Skeletal muscle satellite cell (primary cell): ENCODE results near the gene IL1R2.
"Not testable (repeated sequence)": the region's sequence is repeated elsewhere in the genome, so short reads cannot be mapped to it uniquely, and the experiment has no call there.

ENCODE experiments used
- H3K27me3 ChIP-seq: 2 replicates; pipeline ENCODE4 v1.7.0; 2013; ENCODE audit warnings: low read length; ENCODE audit not compliant: control insufficient read depth, insufficient read depth
- H3K36me3 ChIP-seq: 2 replicates; pipeline ENCODE4 v1.7.0; 2013; ENCODE audit warnings: mild to moderate bottlenecking, control low read depth, low read length; ENCODE audit not compliant: insufficient read depth
- H3K4me1 ChIP-seq: 2 replicates; pipeline ENCODE4 v1.7.0; 2013; ENCODE audit warnings: low read length; ENCODE audit not compliant: control insufficient read depth, insufficient read depth
- H3K4me2 ChIP-seq: 2 replicates; pipeline ENCODE4 v1.7.0; 2013; ENCODE audit warnings: mild to moderate bottlenecking, low read length
- H3K4me3 ChIP-seq: 2 replicates; pipeline ENCODE4 v1.7.0; 2013; ENCODE audit warnings: low read length
- H3K9ac ChIP-seq: 2 replicates; pipeline ENCODE4 v1.7.0; 2013; ENCODE audit warnings: mild to moderate bottlenecking, low read depth, low read length, moderate library complexity
- H3K9me3 ChIP-seq: replicated peaks from 2 replicates; pipeline ENCODE4 v1.7.0; 2013; ENCODE audit warnings: mild to moderate bottlenecking, control low read depth, low read length

Gene IL1R2

DNA sequence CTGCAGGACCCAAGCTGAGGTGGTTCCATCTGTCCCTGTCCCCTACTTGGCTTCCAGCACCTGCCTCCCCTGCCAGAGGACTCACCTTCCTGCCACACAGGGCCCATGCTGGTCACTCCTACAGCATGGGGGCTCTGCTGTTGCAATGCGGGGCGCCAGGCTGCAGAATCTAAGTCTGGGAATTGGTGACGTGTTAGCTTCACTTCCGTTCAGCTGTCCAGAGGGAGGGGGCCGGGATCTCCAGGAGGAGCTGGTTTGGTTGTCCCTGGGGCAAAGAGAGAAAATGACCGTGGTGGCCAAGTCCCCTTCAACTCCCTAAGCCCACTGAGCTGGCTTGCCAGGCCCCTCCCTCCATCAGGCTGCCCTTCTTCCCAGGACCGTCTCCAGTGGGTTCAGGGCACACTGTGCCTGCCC, 69.5 kb downstream of the IL1R2 start:
- Histone ChIP-seq H3K27me3 (no peaks in the 10 kb centered on the region), H3K9me3 (peaks cover 6% of the 10 kb centered on the region), H3K4me2 (peak overlapping the region; percentile 7), H3K36me3 (no peaks in the 10 kb centered on the region), H3K4me3 (peak overlapping the region; percentile 17), H3K4me1 (peaks cover 60% of the 10 kb centered on the region), H3K9ac (peak overlapping the region; percentile 87)

DNA sequence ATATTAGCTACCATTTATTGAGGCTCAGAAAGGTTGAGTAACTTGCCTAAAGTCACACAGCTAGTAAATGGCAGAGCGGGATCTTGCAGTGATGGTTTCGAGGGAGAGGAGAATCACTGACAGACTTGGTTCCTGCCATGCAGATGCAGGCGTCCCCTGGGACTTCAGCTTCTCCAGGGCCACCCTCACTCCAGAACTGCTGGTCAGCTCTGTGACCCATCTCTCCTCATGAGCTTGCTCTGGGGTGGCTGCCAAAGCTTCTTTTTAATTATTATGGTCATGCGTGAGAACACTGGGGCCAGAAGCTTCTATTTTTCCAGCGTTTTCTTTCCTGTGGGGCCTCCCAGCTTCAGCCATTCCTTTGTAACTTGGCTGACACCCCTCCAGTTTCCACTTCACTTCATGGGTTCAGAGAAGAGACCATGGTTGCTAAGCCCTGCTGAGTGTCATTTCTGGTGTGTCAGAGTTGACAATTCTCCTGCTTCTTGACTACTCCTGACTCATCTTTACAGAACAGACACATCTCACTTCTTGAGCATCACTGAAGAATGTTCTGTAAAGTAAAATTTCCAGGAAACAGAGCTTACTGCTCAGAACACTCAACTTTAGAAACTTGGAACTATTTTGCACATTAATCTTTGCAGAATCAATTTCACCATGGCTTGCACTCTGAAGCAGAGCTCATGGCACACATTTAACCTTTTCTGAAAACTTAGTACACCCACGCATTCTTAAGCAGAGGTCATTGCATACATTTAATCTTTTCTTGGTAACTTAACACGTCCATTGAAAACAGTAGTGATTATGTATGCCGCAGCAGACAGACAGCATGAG, 70.4 kb downstream of the IL1R2 start:
- Histone ChIP-seq H3K4me2 (peak overlapping the region; percentile 39), H3K9me3 (peaks cover 6% of the 10 kb centered on the region), H3K4me3 (no peak overlapping the region), H3K36me3 (no peaks in the 10 kb centered on the region), H3K9ac (peak overlapping the region; percentile 87), H3K4me1 (peaks cover 61% of the 10 kb centered on the region), H3K27me3 (no peaks in the 10 kb centered on the region)

DNA sequence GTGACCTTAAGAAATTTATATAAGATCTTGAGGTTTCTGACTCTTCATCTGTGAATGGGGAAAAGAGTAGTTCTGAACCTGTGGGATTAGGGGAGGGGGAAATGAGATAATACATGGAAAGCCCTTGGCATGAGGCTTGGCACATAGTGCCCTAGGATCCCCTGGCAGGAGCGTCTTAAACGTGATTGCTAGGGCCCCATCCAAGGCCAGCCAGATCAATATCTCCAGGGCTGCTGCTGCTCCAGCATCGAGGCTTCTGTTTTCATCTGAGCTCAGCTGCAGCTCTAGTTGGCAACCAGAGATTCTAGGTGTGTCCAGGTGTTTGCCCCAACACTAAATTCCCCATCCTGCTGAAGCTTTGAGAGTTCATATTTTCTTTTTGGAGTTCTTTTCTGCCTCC, 71.0 kb downstream of the IL1R2 start:
- Histone ChIP-seq H3K9me3 (peaks cover 6% of the 10 kb centered on the region), H3K27me3 (no peaks in the 10 kb centered on the region), H3K36me3 (no peaks in the 10 kb centered on the region), H3K4me2 (peak overlapping the region; percentile 39), H3K4me1 (peaks cover 61% of the 10 kb centered on the region), H3K9ac (peak overlapping the region; percentile 87), H3K4me3 (peak overlapping the region; percentile 14)

DNA sequence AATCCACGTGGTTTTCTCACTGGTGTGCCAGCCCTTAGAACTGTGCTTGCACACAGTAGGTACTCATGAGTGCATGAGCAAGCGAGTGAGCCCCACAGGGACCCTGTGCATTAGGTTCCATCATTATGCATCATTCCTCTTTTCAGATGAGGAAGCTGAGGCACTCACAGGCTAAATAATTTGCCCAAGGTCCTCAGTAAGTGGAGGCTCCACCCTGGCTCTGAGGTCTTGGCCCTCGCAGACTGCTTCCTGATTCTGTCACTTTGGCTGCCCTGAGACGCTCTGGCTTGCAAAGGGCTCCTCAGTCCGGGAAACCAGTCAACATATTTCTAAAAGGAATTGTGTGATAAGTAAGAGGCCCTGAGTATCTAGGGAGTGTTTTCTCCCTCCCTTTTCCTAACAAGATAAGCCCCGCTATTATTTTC, 71.7 kb downstream of the IL1R2 start:
- no peaks in the 10 kb centered on the region for H3K27me3 ChIP-seq
- peaks cover 61% of the 10 kb centered on the region for H3K4me1 ChIP-seq
- H3K9me3 ChIP-seq: peaks cover 6% of the 10 kb centered on the region
- peak overlapping the region; percentile 43 for H3K4me2 ChIP-seq
- no peaks in the 10 kb centered on the region for H3K36me3 ChIP-seq
- peak overlapping the region; percentile 87 for H3K9ac ChIP-seq
- no peak overlapping the region for H3K4me3 ChIP-seq

DNA sequence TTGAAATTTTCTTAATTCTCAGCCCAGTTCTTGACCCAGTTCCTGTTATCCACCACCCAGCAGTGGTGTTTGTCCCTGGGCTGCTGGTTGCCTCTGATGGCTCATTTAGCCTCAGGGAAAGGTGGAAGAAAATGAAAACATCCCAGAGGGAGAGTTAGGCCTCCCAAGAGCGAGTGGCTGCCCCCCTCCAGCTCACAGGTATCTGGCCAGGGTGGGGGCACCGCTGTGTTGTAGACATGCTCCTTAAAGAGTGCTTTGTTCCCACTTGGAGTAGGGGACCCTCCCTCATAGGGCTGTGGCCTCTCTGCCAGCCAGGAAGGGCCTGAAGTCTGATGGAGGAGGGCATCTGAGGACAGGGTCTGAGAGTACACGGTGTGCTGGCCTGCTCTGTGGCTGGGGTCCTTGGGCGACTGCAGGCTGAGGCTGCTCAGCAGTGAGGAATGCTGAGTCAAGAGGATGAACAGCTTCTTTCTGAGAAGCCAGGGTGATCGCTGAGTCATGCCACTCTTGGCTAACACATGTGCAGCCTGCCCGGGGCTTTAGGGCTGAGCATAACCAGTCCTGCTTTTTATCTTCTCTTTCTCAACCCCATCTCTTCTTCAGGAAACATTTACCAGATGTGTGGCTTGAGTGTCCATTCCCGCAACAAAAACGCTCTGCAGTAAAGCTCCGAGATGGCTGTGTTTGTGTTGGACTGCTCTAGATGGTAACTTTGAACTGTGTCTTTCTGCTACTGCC, 72.3 kb downstream of the IL1R2 start:
- Histone ChIP-seq H3K4me2 (peak overlapping the region; percentile 73), H3K36me3 (no peaks in the 10 kb centered on the region), H3K27me3 (no peaks in the 10 kb centered on the region), H3K9ac (peak overlapping the region; percentile 87), H3K4me3 (peak overlapping the region; percentile 55), H3K4me1 (peaks cover 61% of the 10 kb centered on the region), H3K9me3 (peaks cover 6% of the 10 kb centered on the region)

DNA sequence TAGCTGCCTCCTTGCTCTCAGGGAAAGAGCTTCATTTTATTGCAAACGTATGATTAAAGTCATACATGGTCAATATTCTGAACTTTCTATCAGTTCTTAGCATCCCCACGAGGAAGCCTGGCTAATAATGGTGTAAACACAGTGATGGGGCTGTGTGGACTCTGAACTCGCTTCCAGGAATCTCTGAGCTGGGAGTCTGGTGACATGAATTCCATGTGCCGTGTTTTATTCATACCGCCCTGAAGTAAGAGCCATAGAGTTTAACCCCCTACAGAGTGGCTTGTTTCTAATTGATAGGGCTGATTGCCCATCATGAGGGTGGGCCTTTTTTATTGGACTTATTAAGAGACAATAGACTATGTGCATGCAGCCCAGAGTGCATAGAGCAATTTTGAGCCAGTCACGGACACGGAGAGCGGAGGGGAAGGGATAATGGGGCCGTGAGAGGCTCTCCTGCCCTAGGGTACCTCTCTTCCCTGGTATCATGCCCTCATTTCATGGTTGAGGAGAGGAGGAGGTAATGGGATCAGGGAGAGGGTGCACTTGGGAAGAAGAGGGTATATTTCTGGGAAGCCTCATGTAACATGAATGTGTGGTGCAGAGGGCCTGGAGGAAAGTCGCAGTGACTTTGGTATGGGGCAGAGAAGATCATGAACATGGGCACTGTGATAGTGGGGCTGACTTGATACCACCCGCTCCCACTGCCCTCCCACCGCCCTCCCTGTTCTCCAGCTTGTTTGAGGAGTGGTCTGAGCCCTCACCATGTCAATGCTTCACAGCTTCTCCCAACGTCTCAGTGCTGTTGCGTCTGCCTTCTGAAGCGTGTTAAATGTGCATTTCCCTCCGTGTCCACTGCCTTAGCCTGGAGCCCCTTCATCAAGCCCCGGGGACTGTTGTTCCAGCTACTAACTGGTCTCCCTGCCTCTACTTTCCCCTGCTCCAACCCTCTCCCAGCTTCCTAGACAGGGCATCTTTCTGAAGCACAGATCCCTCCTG, 73.2 kb downstream of the IL1R2 start:
- H3K9ac ChIP-seq: peak overlapping the region; percentile 87
- H3K27me3 ChIP-seq: no peaks in the 10 kb centered on the region
- H3K36me3 ChIP-seq: no peaks in the 10 kb centered on the region
- peak overlapping the region; percentile 73 for H3K4me2 ChIP-seq
- H3K9me3 ChIP-seq: peaks cover 6% of the 10 kb centered on the region
- peaks cover 68% of the 10 kb centered on the region for H3K4me1 ChIP-seq
- H3K4me3 ChIP-seq: peak overlapping the region; percentile 55

DNA sequence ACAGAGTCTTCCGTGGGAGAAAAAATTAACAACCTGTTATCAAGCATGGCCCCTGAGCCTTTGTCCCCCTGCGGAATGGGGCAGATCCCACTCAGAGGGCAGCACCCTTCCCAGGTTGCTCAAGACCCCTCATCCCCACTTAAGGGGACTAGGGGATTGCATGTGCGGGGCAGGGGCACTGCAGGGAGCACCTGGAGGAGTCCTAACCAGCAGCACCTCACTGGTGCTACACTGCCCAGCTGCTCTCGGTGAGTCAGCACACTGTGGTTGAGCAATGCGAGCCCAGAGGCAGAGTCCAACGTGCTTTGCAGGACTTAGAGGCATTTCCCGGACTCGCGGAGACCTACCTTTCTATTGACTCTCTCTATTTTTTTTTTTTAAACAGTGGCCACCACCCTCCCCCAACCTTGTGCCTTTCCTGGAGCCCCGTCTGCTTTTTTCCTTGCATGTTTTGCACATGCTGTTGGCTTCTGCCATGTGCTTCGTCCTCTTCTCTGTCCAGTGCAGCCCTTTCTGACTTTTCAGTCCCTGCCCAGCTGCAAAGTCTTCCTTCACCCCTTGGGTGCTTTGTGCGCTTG, 74.0 kb downstream of the IL1R2 start:
- no peaks in the 10 kb centered on the region for H3K27me3 ChIP-seq
- H3K36me3 ChIP-seq: no peaks in the 10 kb centered on the region
- H3K4me1 ChIP-seq: peaks cover 69% of the 10 kb centered on the region
- H3K9me3 ChIP-seq: peaks cover 6% of the 10 kb centered on the region
- H3K4me2 ChIP-seq: peak overlapping the region; percentile 73
- peak overlapping the region; percentile 55 for H3K4me3 ChIP-seq
- H3K9ac ChIP-seq: peak overlapping the region; percentile 87

DNA sequence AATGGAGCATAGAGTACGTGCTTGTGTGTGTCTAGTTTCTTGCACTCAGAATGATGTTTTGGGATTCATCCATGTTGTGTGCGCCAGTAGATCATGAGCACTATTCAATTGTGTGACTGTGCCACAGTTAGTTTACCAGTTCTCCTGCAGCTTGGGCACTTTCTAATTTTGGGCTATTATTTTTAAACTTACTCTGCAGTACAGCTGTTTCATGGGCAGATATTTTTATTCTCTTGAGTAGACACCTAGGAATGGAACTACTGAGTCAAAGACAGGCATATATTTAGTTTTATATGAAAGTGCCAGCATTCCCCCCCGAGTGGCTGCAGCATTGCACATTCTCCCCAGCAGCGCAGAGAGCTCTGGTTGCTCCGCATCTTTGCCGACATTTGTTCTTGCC, 74.8 kb downstream of the IL1R2 start:
- peaks cover 69% of the 10 kb centered on the region for H3K4me1 ChIP-seq
- H3K27me3 ChIP-seq: no peaks in the 10 kb centered on the region
- no peaks in the 10 kb centered on the region for H3K36me3 ChIP-seq
- H3K4me2 ChIP-seq: no peak overlapping the region
- H3K9ac ChIP-seq: no peak overlapping the region
- H3K4me3 ChIP-seq: no peak overlapping the region
- peaks cover 6% of the 10 kb centered on the region for H3K9me3 ChIP-seq

DNA sequence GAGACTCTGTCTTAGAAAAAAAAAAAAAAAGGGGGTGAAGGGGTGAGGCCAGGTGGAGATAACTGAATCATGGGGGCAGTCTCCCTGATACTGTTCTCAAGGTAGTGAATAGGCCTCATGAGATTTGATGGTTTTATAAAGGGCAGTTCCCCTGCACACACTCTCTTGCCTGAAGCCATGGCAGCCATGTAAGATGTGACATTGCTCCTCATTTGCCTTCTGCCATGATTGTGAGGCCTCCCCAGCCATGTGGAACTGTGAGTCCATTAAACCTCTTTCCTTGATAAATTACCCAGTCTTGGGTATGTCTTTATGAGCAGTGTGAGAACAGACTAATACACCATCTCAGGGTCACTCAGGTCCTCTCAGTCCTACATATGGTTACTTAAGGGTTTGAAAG, 76.4 kb downstream of the IL1R2 start:
- not testable (repeated sequence) for H3K36me3 ChIP-seq, H3K9me3 ChIP-seq, H3K4me3 ChIP-seq, H3K9ac ChIP-seq, H3K4me2 ChIP-seq, H3K27me3 ChIP-seq
- H3K4me1 ChIP-seq: peaks cover 55% of the 10 kb centered on the region

DNA sequence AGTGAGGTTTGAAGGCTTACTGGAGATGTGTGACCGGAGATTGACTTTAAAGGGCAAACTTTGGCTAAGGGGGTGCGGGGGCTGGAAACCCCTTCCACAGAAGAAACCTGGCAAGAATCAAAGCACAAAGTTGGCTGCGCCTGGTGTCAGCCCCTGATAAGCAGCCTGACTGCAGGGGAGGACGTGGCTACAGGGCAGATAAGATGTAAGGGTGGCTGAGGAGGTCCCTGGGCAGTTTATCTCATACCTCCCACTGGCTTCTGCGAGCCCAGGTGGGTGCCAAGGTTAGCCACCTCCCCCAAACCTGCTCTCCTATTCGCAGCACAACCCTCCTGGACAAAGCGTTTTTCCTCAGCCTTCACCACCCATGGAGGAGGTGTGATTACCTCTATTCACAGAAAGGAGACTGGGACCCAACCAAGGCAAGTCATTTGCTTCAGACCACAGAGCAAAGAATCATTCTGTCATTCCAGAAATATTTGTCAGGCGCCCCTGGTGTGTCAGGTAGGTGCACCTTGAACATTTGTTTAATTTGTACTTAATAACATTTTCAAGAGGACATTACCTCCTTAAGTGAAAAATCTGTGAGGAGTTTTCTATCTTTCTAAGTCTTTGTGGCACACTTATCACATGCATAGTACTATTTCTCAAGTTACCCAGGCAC, 77.7 kb downstream of the IL1R2 start:
- peaks cover 6% of the 10 kb centered on the region for H3K9me3 ChIP-seq
- H3K9ac ChIP-seq: peak overlapping the region; percentile 86
- no peak overlapping the region for H3K4me3 ChIP-seq

More for the DNA sequence above, 77.7 kb downstream of the IL1R2 start:
- Histone ChIP-seq H3K4me1 (peaks cover 43% of the 10 kb centered on the region), H3K27me3 (no peaks in the 10 kb centered on the region), H3K4me2 (peak overlapping the region; percentile 76), H3K36me3 (no peaks in the 10 kb centered on the region)
